ENCODE data around the gene PIK3C3.
A peak's percentile ranks its signal among the peaks of the same experiment; 100 is the strongest.

The PIK3C3 gene

DNA sequence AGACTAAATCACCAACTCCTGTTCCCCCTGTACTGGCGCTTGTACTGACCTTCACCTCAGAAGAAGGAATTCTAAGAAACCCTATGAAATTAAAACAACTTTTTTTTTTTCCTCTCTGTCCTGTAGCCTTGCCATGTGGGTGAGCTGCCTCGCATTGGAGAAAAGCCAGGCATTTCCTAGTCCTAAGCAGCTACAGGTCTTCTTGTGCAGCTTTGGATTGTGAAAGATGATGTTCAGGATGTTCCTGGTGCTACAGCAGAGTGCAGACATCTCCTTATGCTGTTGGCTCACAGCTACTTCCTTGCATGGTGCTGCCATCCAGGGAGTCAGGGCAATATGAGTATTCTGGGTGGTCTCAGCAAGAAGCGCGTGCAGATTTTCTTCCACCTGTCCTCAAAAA is 11.9 kb downstream of the PIK3C3 start:
- no peak for DNase-seq

DNA sequence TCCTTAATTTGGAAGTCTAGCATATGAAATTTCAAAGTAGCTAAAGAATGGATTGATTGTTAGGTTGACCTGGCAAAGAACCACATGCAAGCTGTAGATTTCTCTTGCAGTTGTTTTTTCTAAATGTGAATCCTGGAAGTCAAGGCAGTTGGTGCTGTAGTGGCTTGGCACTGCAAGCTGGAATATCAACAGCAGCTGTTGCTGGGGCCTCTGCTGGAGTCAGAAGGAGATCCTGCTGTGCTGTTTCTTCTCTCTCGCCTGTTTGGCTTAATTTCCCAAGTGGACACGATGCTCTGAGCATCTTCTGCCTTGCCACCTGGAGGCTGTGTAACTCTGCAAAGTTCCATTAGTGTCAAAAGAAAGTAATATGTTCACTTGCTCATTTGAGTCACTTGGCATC is 12.6 kb downstream of the PIK3C3 start:
- DNase-seq: no peak

DNA sequence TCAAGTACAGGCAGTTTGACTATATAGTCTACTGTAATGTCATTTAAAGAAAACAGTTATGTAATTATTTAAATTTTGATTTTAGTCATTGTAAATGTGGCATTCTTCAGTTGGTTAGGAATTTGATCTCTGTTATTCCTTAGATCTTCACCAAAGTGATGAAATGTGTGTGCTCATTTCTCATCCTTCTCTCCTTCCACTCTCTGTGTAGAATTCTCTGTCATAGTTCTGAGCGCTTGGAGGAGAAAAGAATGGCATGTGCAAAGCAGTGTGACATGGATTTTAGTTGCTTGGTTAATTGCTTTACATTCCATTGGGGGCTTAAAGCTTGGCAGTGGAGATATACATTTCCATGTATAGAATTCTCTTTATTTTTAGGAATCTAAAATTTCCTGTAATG is 14.8 kb downstream of the PIK3C3 start:
- DNase-seq: no peak

DNA sequence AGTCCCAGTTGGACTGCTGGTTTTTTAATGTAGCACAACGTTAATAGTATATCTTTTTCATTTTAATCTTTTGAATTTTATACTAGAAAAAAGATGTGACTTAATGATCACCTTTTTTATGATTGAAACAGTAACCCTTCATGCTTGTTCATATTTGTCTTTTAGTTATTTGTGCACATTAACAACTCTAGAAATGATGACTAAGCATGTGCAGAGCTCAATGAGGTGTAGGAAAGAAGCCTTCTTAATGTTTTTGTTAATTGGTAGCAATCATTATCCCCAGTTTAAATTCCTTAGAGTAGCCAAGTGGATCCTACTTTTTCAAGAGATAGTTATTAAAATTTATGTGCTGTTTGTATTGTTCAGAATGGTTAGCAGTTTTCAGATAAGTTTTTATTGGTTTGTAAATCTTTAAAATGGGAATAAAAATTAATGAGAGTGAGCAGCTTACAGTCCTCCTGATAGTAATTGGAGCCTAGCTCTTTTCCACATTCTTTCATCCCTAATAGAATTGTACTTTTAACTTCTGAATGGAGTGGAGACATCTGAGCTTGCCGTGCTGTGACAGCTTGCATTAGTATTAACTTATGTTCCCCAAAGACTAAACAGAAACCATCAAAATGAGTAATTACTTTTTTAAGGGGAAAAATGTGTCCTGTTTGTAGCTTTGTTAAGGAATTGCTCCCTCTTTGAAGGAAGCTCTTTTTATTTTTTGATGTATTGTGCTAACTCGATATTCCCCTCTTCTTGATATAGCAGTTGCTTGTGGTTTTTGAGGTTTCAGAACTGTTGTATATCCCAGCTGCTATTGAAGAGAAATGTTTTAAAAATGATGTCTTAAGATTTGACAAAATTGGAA is 17.3 kb downstream of the PIK3C3 start:
- no peak for DNase-seq

DNA sequence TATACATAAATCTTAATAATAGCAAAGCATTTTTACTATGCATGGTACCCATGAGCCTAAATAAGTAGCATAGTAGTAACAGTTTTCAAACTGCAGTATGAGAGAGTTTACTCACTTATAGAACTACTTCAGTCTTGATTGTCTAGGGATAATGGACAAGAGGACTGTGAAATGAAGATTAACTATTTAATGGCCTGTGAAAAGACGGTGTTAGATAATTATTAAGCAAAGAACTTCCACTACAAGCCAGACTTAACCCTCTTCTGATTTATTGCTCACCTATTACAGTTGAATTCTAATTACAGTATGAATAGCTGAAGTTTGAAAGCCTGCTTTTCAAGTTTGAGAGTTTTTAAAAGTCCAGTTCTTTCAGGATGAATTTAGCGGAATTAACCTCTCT is 18.9 kb downstream of the PIK3C3 start:
- no peak for DNase-seq

DNA sequence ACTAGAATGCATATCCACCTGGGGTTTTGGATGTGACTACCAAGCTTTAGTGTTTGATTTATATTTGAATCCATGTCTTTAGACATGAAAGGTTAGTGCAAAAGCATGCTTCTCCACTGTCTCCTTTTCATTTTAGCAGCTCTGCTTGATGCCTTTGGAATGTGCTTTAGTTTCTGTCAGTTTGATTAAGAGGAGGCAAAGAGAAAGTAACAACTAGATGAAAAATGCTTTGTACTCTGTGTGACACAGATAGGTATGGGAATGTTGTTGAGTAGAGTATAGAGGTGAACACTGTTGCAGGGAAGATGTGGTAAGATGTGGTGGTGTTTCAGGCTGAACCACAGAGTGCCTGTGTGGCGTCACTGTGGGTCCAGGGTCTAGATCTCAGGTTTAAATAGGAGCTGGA is 19.8 kb downstream of the PIK3C3 start:
- DNase-seq: no peak

DNA sequence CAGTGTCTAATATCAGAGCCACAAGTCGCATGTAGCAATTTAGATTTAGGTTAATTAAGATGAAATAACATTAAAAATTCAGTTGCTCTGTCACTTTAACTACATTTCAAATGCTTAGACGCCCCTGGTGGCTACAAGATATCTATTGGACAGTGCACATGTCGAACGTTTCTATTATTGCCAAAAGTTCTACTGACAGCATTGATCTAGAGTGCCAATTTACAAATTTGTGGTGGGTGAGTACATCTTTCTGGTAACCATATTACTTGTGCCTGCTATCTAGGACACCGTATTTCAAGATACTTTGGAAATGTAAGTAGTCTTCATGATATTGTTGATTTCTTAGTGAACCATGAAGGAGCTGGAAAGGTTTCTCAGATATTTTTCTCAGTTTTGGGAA is 20.2 kb downstream of the PIK3C3 start:
- no peak for DNase-seq

DNA sequence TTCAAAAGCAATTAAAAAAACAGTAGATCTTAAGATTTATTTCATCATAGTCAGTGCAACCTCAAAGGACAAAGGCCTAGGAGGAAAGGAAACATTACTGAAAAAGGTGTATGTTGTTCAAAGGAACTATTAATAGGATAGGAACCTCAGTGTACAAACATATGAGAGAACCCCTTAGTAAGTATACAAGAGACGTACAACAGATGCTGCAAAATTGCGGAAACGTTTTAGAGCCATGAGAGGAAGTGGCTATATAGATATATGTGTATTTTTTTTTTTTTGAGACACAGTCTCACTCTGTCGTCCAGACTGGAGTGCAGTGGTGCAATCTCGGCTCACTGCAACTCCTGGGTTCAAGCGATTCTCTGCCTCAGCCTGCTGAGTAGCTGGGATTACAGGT is 22.2 kb downstream of the PIK3C3 start:
- DNase-seq: peak in 1 of 3 donors; percentile 8

DNA sequence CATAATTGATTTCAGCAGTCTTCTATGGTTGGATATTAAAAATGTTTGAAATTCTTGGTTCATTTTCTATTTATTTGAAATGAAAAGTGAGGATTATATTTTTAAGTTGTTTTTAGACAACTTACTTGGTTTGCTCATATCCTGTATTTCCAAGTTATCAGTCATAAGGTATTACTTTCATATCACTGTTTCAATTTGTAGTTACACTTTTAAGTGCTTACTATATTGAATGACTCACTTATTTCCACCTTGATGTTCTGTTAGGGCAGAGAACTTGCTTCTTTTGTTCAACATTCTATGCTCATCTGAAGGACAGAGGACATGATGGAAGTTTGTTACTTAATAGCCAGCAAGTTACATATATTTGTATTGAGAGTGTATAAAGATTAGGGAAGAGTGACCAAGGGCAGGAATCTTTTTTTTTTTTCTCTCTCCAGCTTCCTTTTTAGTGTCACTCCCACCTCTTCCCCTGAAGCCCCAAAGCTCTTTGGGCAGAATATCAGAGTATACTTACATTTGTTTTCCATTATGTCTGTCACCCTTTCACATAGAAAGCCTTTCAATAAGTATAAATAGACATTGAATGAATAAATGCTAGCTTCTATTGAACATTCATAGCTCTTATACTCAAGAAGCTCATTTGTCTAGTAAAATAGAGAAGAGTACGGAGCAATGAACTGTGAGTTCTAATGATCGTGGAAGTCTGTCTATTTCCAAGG is 28.1 kb downstream of the PIK3C3 start:
- peak; percentile 2 to 23 (median 23) for DNase-seq

DNA sequence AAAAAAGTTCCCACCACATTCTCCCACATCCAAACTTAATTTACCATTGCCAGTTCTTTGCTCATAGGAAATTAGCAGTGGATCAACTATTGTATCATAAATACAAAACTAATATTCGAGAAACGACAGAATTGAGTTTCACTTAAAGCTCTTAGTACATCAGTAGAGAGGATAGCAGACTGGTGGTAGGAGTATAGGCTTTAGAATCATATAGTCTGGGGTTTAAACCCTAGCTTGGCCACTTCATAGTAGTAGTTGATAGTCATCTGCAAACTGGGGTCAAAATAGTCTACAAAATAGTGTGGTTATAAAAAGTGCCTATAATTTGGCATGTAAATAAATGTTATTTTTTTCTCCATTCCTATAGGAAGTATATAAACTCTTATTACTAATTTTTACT is 30.9 kb downstream of the PIK3C3 start:
- DNase-seq: no peak

DNA sequence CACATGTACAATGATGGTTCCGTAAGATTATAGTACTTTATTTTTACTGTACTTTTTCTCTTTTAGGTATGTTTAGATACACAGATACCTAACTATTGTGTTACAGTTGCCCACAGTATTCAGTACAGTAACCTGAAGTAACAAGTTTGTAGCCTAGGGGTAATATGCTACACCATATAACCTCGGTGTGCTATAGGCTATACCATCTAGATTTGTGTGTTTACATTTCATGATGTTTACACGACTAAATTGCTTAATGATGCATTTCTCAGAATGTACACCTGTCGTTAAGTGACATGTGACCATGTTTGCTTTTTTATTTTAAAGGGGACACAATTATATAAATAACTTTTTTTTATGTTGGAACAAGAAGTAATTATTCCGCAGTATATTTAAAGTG is 34.5 kb downstream of the PIK3C3 start:
- no peak for DNase-seq

DNA sequence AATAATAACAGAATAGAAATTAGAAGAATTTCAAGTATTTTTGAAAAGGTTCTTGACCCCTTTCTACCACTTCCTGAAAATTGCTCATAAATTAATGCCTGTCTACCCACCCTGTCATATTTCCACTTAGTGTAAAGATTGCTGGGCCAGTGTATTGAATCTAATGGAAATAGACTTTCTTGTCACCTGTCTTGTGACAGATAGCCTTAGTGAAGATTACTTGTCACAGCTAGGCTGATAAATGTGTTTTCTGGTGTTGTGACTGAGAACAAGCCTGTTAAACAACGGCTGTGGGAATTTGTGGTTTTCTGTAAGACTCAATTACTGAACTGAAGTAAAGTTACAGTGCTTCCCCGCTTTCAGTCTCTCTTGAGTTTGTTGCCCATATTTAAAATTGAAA is 37.0 kb downstream of the PIK3C3 start:
- DNase-seq: no peak

DNA sequence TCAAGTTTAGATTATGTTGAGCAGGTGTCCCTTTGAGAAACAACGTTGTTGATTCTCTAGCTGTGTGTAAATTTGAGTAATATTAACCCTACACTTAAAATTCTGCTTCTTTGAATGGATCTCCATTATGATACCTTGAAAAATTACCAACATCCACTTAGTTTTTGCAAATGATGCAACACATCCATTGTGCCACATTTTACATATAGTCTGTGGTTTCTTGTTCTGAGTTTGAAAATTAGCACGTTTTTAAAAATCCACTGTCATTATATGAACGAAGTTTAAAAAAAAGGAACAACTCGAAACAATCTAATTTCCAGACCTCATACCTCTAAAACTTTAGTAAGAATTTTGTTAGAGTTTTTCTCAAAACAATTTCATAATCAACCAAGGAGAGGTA is 37.7 kb downstream of the PIK3C3 start:
- DNase-seq: no peak

DNA sequence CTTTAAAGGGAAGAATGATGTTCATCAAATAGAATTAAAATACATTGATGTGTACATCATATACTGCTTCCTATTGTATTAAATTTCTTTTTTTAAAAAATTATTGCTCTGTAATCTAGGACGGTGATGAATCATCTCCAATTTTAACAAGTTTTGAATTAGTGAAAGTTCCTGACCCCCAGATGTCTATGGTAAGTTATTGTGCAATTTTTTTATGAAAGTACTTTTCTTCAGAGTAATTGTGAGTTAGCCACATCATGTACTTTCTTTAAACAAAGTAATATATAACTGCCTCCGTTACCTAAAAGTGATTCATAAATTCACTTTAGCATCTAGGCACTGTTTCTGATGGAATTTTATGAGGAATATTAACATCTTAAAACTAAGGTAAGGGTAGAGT is 38.1 kb downstream of the PIK3C3 start:
- DNase-seq: no peak

DNA sequence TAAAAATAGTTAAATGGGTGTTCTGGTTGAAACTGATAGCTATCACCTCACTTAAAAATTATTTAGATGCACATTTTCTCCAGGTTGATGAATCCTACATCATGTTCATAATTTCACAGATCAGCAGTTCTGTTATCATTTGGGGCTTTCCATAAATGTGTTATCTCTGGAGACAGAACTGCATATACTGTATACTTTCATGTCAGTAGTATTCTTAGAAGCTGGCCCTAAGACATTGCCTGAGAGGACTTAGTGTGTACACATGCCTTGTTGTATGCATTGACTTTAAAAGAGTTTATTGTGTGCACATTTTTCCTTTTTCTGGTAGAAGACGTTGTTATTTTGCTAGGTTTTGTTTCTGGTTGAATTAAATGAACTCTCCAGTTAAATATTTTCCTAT is 41.0 kb downstream of the PIK3C3 start:
- no peak for DNase-seq

DNA sequence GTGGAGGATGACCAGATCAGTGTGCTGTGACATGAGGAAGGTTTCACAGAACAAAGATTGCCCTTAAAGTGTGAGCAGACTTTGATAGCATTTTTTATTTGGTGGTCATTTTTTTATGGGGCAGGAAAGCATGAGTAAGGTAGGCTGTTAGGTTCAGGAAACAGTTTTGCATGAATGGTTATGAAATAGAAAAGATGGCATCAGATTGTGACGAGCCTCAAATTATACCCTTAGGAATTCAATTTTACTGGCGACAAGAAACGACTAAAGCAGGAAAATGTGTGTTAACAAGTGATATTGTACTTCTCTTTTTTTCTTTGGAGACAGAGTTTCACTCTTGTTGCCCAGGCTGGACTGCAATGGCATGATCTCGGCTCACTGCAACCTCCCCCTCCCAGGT is 44.7 kb downstream of the PIK3C3 start:
- no peak for DNase-seq

DNA sequence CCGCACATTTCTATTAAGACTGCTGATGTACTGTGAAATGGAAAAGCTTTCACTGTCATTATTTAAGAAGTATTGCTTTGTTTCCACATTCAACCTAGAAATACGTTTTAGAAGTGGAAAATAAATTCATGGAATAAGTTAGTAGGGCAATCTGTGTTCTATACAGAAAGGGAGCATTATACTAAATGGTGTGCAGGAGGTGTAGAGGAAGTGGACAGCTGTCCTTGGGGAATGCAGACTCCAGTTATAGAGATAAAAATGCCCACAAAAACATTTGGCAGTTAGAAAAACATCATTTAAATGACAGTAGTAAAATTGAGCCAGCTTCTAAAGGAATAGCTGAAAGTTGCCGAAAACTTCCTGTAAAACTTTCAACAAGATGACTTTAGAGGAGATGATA is 46.8 kb downstream of the PIK3C3 start:
- no peak for DNase-seq

DNA sequence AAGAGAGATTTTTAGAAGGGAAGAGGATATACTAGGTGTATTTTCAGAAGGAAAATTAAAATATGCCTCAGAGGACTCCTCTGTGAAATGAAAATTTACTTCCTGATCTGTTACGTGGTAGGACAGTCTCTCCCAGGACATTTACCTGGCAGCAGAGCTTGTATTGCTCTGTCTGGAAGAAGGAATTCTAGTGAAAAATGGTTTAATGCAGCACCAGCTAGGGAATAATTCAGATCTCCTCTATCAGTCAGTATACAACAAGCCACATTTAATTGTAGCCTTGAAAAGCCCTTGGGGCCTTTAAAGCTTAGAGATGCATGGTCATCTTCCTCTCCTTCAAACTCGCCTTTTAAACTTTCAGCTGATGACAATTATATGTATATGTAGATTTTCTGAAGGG is 49.6 kb downstream of the PIK3C3 start:
- no peak for DNase-seq

DNA sequence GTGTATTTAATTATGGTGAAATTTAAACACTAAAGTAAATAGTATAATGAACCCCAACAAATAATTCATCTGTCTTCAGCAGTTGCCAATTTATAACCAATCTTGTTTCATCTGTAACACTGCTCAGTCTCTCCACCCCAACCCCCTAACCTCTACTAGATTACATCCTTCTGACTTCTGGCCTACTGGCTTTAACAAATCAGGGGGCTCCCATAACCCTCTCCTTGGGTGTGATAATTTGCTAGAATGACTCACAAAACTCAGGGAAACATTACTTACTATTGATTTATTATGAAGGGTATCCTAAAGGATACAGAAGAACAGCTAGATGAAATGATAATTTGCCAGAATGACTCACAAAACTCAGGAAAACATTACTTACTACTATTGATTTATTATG is 50.7 kb downstream of the PIK3C3 start:
- DNase-seq: no peak

DNA sequence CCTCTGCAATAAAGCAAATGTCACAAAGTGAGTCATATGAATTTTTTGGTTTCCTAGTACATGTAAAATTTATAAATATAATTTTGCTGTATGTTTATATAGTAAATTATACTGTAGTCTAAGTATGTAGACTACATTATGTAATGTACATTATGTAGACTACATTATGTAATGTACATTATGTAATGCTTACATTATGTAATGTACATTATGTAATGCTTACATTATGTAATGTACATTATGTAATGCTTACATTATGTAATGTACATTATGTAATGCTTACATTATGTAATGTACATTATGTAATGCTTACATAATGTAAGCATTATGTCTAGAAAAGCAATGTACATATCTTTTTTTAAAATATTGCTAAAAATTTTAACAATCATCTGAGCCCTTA is 54.4 kb downstream of the PIK3C3 start:
- DNase-seq: peak in 1 of 3 donors; percentile 17

DNA sequence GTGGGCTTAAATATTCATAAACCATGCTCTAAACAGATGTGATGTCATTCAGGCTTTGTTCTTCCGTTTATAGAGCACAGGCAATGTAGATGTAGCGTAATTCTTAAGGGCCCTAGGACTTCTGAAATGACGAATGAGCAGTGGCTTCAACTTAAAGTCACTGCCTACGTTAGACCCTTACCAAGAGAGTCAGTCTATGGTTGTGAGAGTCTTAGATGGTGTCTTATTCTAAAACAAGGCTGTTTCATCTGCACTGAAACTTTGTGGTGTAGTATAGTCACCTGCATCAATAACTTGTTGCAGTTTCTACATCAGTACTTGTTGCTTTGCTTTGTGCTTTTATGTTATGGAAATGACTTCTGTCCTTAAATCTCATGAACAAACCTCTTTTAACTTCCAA is 56.0 kb downstream of the PIK3C3 start:
- no peak for DNase-seq

DNA sequence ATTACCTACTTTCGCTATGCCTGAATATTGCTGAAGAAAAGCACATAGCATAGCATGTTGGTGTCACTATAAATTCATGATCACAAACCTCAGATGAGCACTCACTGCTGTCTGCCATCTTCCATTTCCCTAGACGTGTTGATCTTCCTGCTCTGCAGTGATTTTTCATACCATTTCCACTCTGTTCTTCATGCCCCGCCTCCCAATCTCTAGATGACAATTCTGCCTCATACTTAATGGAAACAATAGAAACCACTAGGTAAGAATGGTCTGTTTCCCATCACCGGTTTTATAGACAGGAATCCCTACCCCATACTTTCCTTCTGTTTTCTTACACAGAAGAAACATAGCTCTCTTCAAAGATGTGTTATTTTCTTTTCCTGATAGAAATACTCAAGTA is 63.8 kb downstream of the PIK3C3 start:
- no peak for DNase-seq

DNA sequence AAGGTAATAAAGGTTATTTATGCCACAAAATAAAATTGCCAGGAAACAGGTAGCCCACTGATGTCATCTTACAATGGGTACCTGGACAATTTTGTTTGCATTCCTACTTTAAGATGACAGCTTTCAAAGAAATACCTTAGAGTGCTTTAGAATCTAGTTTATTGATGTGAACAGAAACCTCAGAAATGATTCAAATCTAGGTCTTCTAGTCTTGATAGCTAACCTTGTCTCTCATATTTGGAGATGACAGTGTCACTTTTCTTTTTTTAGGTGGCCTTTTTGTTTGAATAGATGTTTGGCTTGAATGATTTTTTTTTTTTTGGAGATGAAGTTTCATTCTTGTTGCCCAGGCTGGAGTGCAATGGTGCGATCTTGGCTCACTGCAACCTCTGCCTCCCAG is 69.1 kb downstream of the PIK3C3 start:
- no peak for DNase-seq

DNA sequence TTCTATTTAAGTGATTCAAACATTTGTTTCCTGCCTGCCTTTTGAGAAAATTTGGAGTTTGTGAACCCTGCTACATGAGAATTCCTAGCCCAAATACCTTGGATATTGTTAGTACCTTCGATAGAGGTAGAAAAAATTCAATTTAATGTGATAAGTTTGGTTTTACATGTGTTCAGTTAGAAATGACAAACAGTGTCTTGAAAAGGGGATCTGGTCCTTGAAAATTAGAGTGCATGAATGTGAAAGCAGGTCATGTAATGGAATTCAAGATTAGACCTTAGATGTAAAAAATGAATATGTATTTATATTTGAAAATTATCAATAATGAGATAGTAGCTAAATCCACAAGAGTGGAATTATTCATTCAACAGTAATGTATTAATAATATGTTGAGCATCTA is 70.5 kb downstream of the PIK3C3 start:
- no peak for DNase-seq

Measured in suppressor macrophage treated with lipopolysaccharide for 1 hour (primary cell).